ENCODE data around the gene AQP9. TPM values are rescaled to one million over a fixed set of nuclear protein-coding genes. Genes with fewer than 3 reads are reported as not detected.
A peak's percentile ranks its signal among the peaks of the same experiment; 100 is the strongest.
"Not testable (repeated sequence)": the region's sequence is repeated elsewhere in the genome, so short reads cannot be mapped to it uniquely, and the experiment has no call there.

Gene AQP9
- total RNA-seq, 6 experiments from 2014 or later, result 72.9 to 350 (median 156) TPM

- H3K4me1 ChIP-seq, result no peaks in the 10 kb centered on the region
- DNase-seq, result no peak
- no peaks in the 10 kb centered on the region for H3K27me3 ChIP-seq
- H3K36me3 ChIP-seq, result peaks cover 0 to 18% (median 0%) of the 10 kb centered on the region in 4 donors
- H3K4me3 ChIP-seq, result no peak overlapping the region
- no peaks in the 10 kb centered on the region for H3K9me3 ChIP-seq
- H3K27ac ChIP-seq, result no peak overlapping the region
- TF ChIP-seq CTCF (IDR thresholded peaks at IDR 0.05), result no peak
- WGBS (ENCODE audit: insufficient coverage, low coverage, low lambda C conversion rate, missing lambda C conversion rate), result 40% methylated on average over 1 of the region's 1 CpG
- intact Hi-C loops (cut with DNase I), result no loop called here
- ATAC-seq, result no peak
Observed at GRCh38 chr15:58185439-58185838, 47.3 kb downstream of the AQP9 start.

DNA sequence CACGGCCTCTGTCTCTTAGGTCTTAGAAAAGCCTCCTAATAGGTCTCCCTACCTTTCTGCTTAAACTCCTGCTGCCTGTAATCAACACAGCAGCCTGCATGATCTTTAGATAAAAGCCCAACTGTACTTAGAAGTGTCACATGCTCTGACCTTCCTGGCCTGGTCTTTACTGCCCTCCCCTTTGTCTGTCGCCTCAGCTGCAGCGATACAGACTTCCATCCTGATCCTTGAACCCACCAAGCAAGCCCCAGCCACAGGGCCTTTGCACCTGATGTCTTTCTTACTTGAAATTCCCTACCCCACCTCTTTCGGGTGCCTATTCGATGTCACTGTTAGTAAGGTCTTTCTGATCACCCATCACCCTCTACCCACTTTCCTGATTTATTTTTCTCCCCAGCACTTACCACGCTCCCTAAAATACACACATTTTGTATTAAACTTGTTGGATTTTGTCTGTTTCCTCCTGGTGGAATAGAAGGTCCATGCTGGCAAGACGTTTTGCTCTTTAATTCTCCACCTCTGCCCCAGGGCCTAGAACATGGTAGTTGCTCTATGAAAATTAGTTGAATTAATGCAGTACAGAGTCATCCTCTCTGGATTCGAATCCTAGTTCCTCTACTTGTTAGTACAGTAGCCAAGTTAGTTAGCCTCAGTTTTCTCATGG, 51.1 kb downstream of the AQP9 start:
- no peak overlapping the region for H3K27ac ChIP-seq
- intact Hi-C loops (cut with DNase I), result no loop called here
- H3K4me3 ChIP-seq, result no peak overlapping the region
- H3K36me3 ChIP-seq, result no peaks in the 10 kb centered on the region
- no peak for TF ChIP-seq POLR2A (IDR thresholded peaks at IDR 0.05)
- WGBS (ENCODE audit: insufficient coverage, low coverage, low lambda C conversion rate, missing lambda C conversion rate), result 84% methylated on average over 8 of the region's 8 CpGs
- ATAC-seq (peak in 1 of 4 donors; percentile 12), DNase-seq (no peak)
- H3K9me3 ChIP-seq, result no peaks in the 10 kb centered on the region
- no peaks in the 10 kb centered on the region for H3K27me3 ChIP-seq
- H3K4me1 ChIP-seq, result no peaks in the 10 kb centered on the region

GRCh38 chr15:58190419-58190818, 52.2 kb downstream of the AQP9 start:
- H3K4me1 ChIP-seq, result no peaks in the 10 kb centered on the region
- TF ChIP-seq POLR2A (IDR thresholded peaks at IDR 0.05) (no peak), CTCF (IDR thresholded peaks at IDR 0.05) (no peak)
- WGBS (ENCODE audit: insufficient coverage, low coverage, low lambda C conversion rate, missing lambda C conversion rate), result 79% methylated on average over 4 of the region's 4 CpGs
- H3K4me3 ChIP-seq, result no peak overlapping the region
- intact Hi-C loops (cut with DNase I), result no loop called here
- no peaks in the 10 kb centered on the region for H3K36me3 ChIP-seq
- no peaks in the 10 kb centered on the region for H3K9me3 ChIP-seq
- no peak overlapping the region for H3K27ac ChIP-seq
- no peak for DNase-seq
- ATAC-seq, result no peak
- H3K27me3 ChIP-seq, result no peaks in the 10 kb centered on the region

DNA sequence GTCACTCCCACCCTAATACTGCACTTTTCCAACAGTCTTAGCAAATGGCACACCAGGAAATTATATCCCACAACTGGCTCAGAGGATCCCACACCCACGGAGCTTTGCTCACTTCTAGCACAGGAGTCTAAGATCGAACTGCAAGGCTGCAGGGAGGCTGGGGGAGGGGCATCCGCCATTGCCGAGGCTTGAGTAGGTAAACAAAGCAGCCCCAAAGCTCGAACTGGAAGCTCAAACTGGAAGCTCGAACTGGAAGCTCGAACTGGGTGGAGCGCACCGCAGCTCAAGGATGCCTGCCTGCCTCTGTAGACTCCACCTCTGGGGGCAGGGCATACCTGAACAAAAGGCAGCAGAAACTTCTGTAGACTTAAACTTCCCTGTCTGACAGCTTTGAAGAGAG, 55.5 kb downstream of the AQP9 start:
- DNase-seq; intact Hi-C loops (cut with DNase I): not testable (repeated sequence)
- 85% methylated on average over 4 of the region's 9 CpGs for WGBS (ENCODE audit: insufficient coverage, low coverage, low lambda C conversion rate, missing lambda C conversion rate)

DNA sequence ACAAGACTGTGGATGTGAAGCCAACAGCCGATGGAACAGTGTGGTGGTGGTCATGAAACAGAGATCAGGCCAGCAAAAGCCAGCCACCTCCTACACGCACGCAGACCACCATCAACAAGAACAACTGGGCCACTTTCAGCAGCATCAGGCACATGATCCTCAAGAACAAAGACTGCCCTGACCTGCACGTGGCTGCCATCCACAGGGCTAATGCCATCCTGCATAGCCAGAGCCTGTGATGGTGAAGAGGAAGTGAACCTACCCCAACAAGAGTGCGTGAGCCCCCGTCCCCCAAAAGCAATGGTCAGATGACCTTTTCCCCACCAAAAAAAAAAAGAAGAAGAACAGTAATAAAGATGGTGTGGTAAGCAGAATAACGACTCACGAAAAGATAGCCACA, 62.6 kb downstream of the AQP9 start:
- ATAC-seq, result no peak
- no peaks in the 10 kb centered on the region for H3K9me3 ChIP-seq
- no peak overlapping the region for H3K27ac ChIP-seq
- H3K4me3 ChIP-seq, result no peak overlapping the region
- no peak for DNase-seq
- TF ChIP-seq POLR2A (IDR thresholded peaks at IDR 0.05) (no peak), CTCF (IDR thresholded peaks at IDR 0.05) (no peak)
- 90% methylated on average over 4 of the region's 8 CpGs for whole genome bisulfite sequencing (ENCODE audit: insufficient coverage, low coverage, low lambda C conversion rate, missing lambda C conversion rate)
- H3K27me3 ChIP-seq, result no peaks in the 10 kb centered on the region
- H3K36me3 ChIP-seq, result no peaks in the 10 kb centered on the region
- intact Hi-C loops (cut with DNase I), result no loop called here
- no peaks in the 10 kb centered on the region for H3K4me1 ChIP-seq

More for the DNA sequence above, 55.5 kb downstream of the AQP9 start:
- not testable (repeated sequence) for H3K9me3 ChIP-seq, H3K4me1 ChIP-seq, H3K4me3 ChIP-seq, ATAC-seq, H3K36me3 ChIP-seq, H3K27me3 ChIP-seq, H3K27ac ChIP-seq

- TF ChIP-seq POLR2A (IDR thresholded peaks at IDR 0.05), result no peak
- no peak for TF ChIP-seq CTCF (IDR thresholded peaks at IDR 0.05)
- intact Hi-C loops (cut with DNase I), result no loop called here
- H3K4me1 ChIP-seq, result no peaks in the 10 kb centered on the region
- DNase-seq (no peak), ATAC-seq (no peak)
- H3K27me3 ChIP-seq, result no peaks in the 10 kb centered on the region
- H3K27ac ChIP-seq, result no peak overlapping the region
- no peaks in the 10 kb centered on the region for H3K36me3 ChIP-seq
- H3K9me3 ChIP-seq, result no peaks in the 10 kb centered on the region
- no peak overlapping the region for H3K4me3 ChIP-seq
Observed at GRCh38 chr15:58201516-58201915, 63.3 kb downstream of the AQP9 start.
